ENCODE results near the gene CPNE1. TPM values are rescaled to one million over a fixed set of nuclear protein-coding genes. Genes with fewer than 3 reads are reported as not detected.

CPNE1 gene
- total RNA-seq, 2 experiments from 2014 or later: 308 to 324 TPM

DNA sequence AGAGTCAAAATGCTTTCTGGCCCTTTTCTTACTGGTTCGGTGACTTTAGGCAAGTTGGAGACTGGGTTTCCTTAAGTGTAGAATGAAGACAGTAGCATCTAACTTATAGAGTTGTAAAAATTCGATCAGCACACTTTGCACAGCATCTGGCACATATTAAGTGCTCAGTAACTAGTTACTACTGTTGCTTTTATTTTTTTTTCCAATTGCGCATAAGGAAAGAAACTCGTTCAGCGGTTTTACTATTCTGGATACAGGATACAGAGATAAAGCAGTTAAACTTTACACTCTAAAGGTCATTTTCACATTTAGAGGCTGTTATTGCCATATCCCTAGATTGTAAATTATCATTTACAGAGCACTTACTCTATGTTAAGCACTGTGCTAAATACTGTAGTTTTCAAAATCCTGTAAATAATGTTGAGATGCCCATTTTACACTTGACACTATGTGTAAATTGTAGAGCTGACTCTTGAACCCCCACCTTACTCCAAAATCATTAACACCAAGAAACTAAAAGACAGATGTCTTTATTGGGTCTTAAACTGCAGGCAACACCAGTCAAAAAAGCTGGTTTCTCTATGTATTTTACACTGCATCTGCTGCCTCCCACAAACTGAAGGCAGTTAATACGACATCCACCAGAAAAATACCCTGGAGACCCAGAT is 35.4 kb upstream of the CPNE1 start:
- Mint-ChIP-seq H3K4me1 (ENCODE audit: low read depth) (peaks cover 35% of the 10 kb centered on the region), H3K27me3 (no peaks in the 10 kb centered on the region), H3K9me3 (no peaks in the 10 kb centered on the region), H3K4me3 (peak overlapping the region; percentile 83), H3K27ac (peak overlapping the region; percentile 97), H3K36me3 (ENCODE audit: low read depth) (peaks cover 63% of the 10 kb centered on the region)
- POLR2A ChIA-PET: interaction anchor here (0.6 to 35.7 kb wide), 7 partner anchors 8 to 210 kb away, joined by 3 to 1214 read pairs (median 5); partner anchors contain the start of genes CPNE1, RBM12, RBM39 and SPAG4
- intact Hi-C loops (cut with micrococcal nuclease): loop anchor here (5.0 kb wide), 1 partner anchor 32 kb away; no protein-coding TSS in a partner anchor
- DNase-seq: no peak
- CTCF ChIA-PET: interaction anchor here (0.7 to 1.6 kb wide), 6 partner anchors 10 to 254 kb away, joined by 3 to 7 read pairs (median 4); partner anchors contain the start of gene SCAND1
- TF ChIP-seq, protein P1, sequence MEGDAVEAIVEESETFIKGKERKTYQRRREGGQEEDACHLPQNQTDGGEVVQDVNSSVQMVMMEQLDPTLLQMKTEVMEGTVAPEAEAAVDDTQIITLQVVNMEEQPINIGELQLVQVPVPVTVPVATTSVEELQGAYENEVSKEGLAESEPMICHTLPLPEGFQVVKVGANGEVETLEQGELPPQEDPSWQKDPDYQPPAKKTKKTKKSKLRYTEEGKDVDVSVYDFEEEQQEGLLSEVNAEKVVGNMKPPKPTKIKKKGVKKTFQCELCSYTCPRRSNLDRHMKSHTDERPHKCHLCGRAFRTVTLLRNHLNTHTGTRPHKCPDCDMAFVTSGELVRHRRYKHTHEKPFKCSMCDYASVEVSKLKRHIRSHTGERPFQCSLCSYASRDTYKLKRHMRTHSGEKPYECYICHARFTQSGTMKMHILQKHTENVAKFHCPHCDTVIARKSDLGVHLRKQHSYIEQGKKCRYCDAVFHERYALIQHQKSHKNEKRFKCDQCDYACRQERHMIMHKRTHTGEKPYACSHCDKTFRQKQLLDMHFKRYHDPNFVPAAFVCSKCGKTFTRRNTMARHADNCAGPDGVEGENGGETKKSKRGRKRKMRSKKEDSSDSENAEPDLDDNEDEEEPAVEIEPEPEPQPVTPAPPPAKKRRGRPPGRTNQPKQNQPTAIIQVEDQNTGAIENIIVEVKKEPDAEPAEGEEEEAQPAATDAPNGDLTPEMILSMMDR (IDR thresholded peaks at IDR 0.05): no peak
- ATAC-seq: no peak

DNA sequence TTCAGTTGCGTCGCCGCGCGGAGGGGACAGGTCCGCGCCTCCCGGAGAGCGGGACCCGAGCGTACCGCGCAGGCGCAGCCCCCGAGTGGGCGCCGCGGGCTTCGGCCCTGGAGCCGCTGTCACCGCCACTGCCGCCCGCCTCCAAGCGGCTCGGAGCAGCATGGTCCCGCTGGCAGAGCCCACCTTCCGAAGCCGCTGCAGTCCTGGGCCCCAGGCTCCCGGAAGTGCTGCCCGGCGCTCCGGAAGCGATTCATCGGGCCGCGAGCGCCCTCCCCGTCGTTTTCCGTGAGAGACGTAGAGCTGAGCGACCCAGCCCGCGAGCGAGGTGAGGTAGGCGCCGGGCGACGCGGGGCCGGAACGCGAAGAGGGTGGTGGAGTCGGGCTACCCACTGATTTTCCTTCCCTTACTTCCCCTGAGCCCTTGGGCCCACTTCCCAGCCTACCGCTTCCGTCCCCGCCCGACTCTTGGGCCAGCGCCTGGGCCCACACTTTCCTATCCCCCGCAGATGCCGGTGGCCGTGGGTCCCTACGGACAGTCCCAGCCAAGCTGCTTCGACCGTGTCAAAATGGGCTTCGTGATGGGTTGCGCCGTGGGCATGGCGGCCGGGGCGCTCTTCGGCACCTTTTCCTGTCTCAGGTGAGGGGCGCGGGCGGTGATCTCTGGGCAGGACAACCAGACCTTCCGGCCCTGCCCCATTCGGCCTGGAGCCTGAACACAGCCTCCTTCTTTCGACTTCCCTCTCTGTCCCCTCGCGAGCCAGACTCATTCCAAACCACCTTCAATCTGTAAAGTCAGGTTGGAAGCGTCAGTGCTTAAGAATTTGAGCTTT is 34.6 kb upstream of the CPNE1 start, which contains the start of the genes NFS1 and ROMO1:
Gene NFS1 (minus strand): TSS at position 226 of the 830 bp plus-strand sequence. CDS start 64 bp downstream, at position 162.
Gene ROMO1 (plus strand): TSS at position 279 of the 830 bp plus-strand sequence. CDS start 228 bp downstream, at position 507.
- H3K36me3 Mint-ChIP-seq (ENCODE audit: low read depth): peaks cover 57% of the 10 kb centered on the region
- CTCF ChIA-PET: interaction anchor here (0.8 to 1.6 kb wide), 5 partner anchors 8 to 254 kb away, joined by 3 to 5 read pairs (median 4); partner anchors contain the start of gene SCAND1
- POLR2A ChIA-PET: interaction anchor here (0.7 to 35.7 kb wide), 7 partner anchors 9 to 209 kb away, joined by 3 to 1214 read pairs (median 5); partner anchors contain the start of genes CPNE1, RBM12, RBM39 and SPAG4
- H3K27ac Mint-ChIP-seq: peak within 1 kb of the TSS; percentile 97
- intact Hi-C loops (cut with micrococcal nuclease): loop anchor here (5.0 kb wide), 1 partner anchor 33 kb away; no protein-coding TSS in a partner anchor
- H3K4me3 Mint-ChIP-seq: peak within 1 kb of the TSS; percentile 83
- ATAC-seq (peak; percentile 90), DNase-seq (peak; percentile 93)
- H3K27me3 Mint-ChIP-seq: no peaks in the 10 kb centered on the region
- no peaks in the 10 kb centered on the region for H3K9me3 Mint-ChIP-seq
- H3K4me1 Mint-ChIP-seq (ENCODE audit: low read depth): peaks cover 33% of the 10 kb centered on the region
- TF ChIP-seq, protein P1 (IDR thresholded peaks at IDR 0.05): no peak

DNA sequence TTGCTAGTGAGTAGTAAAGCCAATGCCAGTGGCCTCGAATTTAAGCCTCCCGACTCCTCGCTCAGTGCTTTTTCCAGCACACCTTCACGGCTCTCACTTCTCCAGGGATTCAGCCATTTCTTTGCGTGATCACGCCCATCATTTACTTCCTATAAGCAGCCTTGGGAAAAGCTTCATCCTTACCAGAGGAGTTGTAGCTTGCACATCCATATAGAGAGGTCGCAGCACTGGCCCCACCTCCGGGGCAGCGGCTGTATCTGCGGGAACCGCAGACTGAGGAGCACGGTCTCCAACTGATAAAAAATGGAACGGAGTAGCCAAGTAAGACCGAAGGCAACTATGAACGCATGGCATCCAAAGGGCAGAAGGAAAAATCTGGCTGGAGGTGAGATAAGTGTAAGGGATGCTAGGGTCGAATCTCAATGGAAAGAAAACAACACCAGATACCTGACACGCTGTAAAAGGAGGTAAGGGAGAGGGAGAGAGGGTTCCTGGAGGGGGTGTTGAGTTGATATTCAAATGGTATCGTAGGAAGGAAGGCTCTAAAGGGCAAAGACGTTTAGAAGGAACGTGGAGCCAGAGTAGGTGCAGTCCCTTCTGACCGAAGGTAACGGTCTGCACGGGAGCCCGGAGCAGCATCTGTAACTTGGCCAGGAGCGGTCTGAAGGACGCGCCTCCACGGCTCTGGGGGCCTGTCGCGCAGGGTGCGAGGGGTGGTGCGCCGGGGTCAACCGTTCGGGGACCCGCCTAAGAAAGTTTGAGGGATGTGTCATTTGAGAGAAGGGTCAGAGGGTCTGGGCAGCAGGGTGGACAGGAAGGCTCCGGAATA is 33.8 kb upstream of the CPNE1 start:
- Mint-ChIP-seq H3K27me3 (no peaks in the 10 kb centered on the region), H3K4me3 (peak overlapping the region; percentile 83), H3K27ac (peak overlapping the region; percentile 82), H3K36me3 (ENCODE audit: low read depth) (peaks cover 49% of the 10 kb centered on the region), H3K9me3 (no peaks in the 10 kb centered on the region), H3K4me1 (ENCODE audit: low read depth) (peaks cover 31% of the 10 kb centered on the region)
- ChIA-PET POLR2A (interaction anchor here (0.7 to 35.7 kb wide), 4 partner anchors 19 to 80 kb away, joined by 3 to 1214 read pairs (median 20); partner anchors contain the start of genes CPNE1, RBM12, RBM39 and SPAG4), CTCF (interaction anchor here (1.3 to 1.5 kb wide), 2 partner anchors 9 to 11 kb away, joined by 4 to 5 read pairs; no protein-coding TSS in a partner anchor)
- TF ChIP-seq, protein P1 (IDR thresholded peaks at IDR 0.05): no peak
- intact Hi-C loops (cut with micrococcal nuclease): loop anchor here (5.0 kb wide), 1 partner anchor 34 kb away; no protein-coding TSS in a partner anchor
- ATAC-seq: peak; percentile 41
- peak; percentile 16 for DNase-seq

DNA sequence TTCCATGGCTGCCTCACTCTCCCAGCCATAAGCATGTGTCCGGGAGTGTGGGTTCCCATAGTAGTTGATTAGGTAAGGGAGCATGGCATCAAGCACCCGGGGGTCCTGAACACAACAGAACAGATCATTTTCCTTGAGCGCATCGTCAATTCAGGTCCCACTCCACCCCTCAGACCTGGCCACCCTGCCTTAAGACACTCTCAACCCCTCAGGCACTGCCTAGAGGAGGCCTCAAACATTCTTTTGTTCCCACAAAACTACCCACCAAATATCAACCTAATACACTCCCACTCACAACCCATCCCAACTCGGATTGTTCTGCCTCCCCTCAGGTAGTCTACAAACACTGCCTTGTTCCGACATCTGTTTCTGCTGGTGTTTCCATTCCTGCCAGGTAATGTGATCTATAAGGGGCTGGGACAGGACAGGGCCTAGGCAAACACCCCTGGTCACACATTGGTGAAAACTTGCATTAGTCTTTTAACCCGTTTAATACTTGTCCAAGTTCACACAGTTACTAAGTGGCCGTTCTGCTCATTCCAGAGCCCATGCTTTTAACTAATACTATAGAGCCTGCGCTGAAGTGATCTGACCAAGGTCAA is 33.1 kb upstream of the CPNE1 start:
- POLR2A ChIA-PET: interaction anchor here (0.7 to 35.7 kb wide), 3 partner anchors 19 to 33 kb away, joined by 3 to 1214 read pairs (median 4); partner anchors contain the start of genes CPNE1, RBM12 and RBM39
- Mint-ChIP-seq H3K27me3 (no peaks in the 10 kb centered on the region), H3K27ac (peak overlapping the region; percentile 82), H3K4me1 (ENCODE audit: low read depth) (peaks cover 30% of the 10 kb centered on the region), H3K9me3 (no peaks in the 10 kb centered on the region), H3K36me3 (ENCODE audit: low read depth) (peaks cover 44% of the 10 kb centered on the region), H3K4me3 (peak overlapping the region; percentile 83)
- intact Hi-C loops (cut with micrococcal nuclease): loop anchor here (5.0 kb wide), 1 partner anchor 35 kb away; no protein-coding TSS in a partner anchor
- DNase-seq: no peak
- CTCF ChIA-PET: no interaction called here
- TF ChIP-seq, protein P1 (IDR thresholded peaks at IDR 0.05): no peak
- no peak for ATAC-seq

All from activated CD8-positive, alpha-beta T cell treated with anti-CD3 and anti-CD28 coated beads for 36 hours (primary cell).